ENCODE data around the gene KAT8.

Gene KAT8

GRCh38 chr16:31072540-31073141 lies 44.8 kb upstream of the KAT8 start (continued):
- peak; percentile 24; the same call in 1 of the 2 replicates for TF ChIP-seq GLIS1 (tag by site-specific recombination; IDR thresholded peaks at IDR 0.05)
- no peak for TF ChIP-seq ZBTB11 (tag by site-specific recombination; conservative IDR thresholded peaks at IDR 0.05; ENCODE audit: low read depth)
- TF ChIP-seq ZFP37 (tag by site-specific recombination; IDR thresholded peaks at IDR 0.05): no peak
- no peak for TF ChIP-seq REST (tag by site-specific recombination; IDR thresholded peaks at IDR 0.05)
- TF ChIP-seq ZXDB (tag by site-specific recombination; IDR thresholded peaks at IDR 0.05): no peak
- TF ChIP-seq ZNF626 (tag by site-specific recombination; IDR thresholded peaks at IDR 0.05): no peak
- TF ChIP-seq BCL11B (tag by site-specific recombination; IDR thresholded peaks at IDR 0.05; ENCODE audit: low read depth): no peak
- no peak for TF ChIP-seq TSHZ1 (tag by site-specific recombination; IDR thresholded peaks at IDR 0.05; ENCODE audit: borderline replicate concordance)
- TF ChIP-seq ZNF148 (tag by site-specific recombination; IDR thresholded peaks at IDR 0.05; ENCODE audit: borderline replicate concordance): no peak
- TF ChIP-seq ZNF785 (tag by site-specific recombination; IDR thresholded peaks at IDR 0.05): no peak
- no peak for TF ChIP-seq ZNF658 (tag by site-specific recombination; IDR thresholded peaks at IDR 0.05)
- 0 out of 2 replicates have a peak, but pooled peaks have one; percentile 86 for TF ChIP-seq ZFP69B (tag by site-specific recombination; IDR thresholded peaks at IDR 0.05)
- no peak for TF ChIP-seq ZNF701 (tag by site-specific recombination; IDR thresholded peaks at IDR 0.05)
- no peak for TF ChIP-seq YY1 (tag by site-specific recombination; IDR thresholded peaks at IDR 0.05)
- no peak for TF ChIP-seq ZNF24 (tag by site-specific recombination; IDR thresholded peaks at IDR 0.05)
- TF ChIP-seq ZNF169 (tag by site-specific recombination; IDR thresholded peaks at IDR 0.05): no peak
- TF ChIP-seq ZNF645 (tag by site-specific recombination; IDR thresholded peaks at IDR 0.05): no peak
- no peak for TF ChIP-seq IKZF3 (tag by site-specific recombination; IDR thresholded peaks at IDR 0.05)
- TF ChIP-seq ZNF121 (tag by site-specific recombination; IDR thresholded peaks at IDR 0.05): no peak
- TF ChIP-seq SP2 (tag by site-specific recombination; IDR thresholded peaks at IDR 0.05): no peak
- no peak for TF ChIP-seq GLI4 (tag by site-specific recombination; IDR thresholded peaks at IDR 0.05)
- no peak for TF ChIP-seq KLF10 (tag by site-specific recombination; IDR thresholded peaks at IDR 0.05)
- TF ChIP-seq ZNF555 (tag by site-specific recombination; conservative IDR thresholded peaks at IDR 0.05): no peak
- TF ChIP-seq CTCF (tag by site-specific recombination; IDR thresholded peaks at IDR 0.05): no peak
- no peak for TF ChIP-seq ZFP41 (tag by site-specific recombination; IDR thresholded peaks at IDR 0.05; ENCODE audit: borderline replicate concordance)

All from HEK293 (cell line).